Measurements from ENCODE around the gene TLCD5.

TLCD5 gene

DNA sequence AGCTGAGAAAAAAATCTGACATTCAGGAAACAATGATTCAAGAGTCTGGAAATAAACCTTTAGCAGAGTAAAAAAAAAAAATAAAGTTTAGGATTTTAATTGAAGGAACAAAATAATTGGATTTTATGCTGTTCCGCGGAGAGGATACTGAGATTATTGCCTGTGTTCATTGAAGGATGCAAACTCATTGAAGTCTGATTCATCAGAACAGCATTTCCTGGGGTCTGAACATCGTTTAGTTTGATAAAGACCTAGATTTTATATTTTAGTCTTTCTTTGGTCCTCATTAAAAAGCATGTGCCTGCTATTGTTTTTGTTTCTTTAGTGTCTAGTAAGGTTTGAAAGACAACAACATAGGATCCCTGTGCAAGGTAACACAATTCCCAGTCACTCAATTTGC, 4.5 kb downstream of the TLCD5 start:
- Mint-ChIP-seq H3K9me3 (no peaks in the 10 kb centered on the region), H3K27me3 (peaks cover 67% of the 10 kb centered on the region), H3K4me3 (no peak overlapping the region), H3K27ac (no peak overlapping the region), H3K4me1 (peaks cover 19% of the 10 kb centered on the region)
- no peak for ATAC-seq
- DNase-seq = no peak

DNA sequence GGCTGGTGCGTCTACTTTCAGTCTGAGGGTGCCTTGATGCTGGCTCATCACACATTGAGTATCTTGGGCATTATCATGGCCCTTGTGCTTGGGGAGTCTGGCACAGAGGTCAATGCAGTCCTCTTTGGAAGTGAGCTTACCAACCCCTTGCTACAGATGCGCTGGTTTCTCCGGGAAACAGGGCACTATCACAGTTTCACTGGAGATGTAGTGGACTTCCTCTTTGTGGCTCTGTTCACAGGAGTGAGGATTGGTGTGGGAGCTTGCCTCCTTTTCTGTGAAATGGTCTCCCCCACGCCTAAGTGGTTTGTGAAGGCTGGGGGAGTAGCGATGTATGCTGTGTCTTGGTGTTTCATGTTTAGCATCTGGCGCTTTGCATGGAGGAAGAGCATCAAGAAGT, 4.9 kb downstream of the TLCD5 start:
- H3K27me3 Mint-ChIP-seq = peaks cover 63% of the 10 kb centered on the region

DNA sequence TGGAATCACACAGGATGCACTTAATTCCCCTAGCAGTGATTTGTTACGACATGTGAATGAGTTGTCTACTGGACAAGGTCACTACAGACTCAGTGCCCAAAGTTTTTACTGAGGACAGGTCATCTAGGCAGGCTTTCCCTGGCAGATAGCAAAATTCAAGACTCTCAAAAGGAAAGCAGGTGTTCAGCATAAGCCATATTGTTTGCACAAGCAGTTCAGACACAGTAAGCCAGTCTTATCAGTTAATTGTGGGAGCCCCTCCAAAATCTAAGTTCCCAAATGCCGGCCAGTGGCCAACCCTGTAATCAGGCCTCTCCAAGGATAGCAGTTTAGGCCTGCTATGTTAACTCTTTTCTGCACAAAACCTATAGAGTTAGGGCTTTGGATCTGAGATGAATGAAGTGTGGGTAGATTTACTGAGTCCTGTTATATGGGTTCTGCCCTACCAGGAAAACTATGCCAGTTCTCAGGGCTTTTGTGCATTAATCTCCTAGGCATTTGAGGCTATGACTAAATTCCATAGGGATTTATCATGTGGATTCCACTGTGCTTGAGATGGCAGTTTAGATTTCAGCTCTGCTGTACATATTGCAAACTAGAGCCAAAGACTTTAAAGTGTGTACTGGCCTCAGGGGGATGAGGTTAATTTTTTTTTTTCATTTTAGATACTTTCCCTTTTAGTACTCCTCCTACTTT, 6.3 kb downstream of the TLCD5 start:
- H3K4me3 Mint-ChIP-seq = no peak overlapping the region
- no peak for ATAC-seq
- no peaks in the 10 kb centered on the region for H3K9me3 Mint-ChIP-seq
- H3K27me3 Mint-ChIP-seq = peaks cover 57% of the 10 kb centered on the region
- no peak overlapping the region for H3K27ac Mint-ChIP-seq
- no peak for DNase-seq
- peaks cover 15% of the 10 kb centered on the region for H3K4me1 Mint-ChIP-seq

More for the DNA sequence above, 4.9 kb downstream of the TLCD5 start:
- Mint-ChIP-seq H3K9me3 (no peaks in the 10 kb centered on the region), H3K27ac (no peak overlapping the region), H3K4me1 (peaks cover 21% of the 10 kb centered on the region), H3K4me3 (no peak overlapping the region)
- ATAC-seq (no peak), DNase-seq (no peak)

DNA sequence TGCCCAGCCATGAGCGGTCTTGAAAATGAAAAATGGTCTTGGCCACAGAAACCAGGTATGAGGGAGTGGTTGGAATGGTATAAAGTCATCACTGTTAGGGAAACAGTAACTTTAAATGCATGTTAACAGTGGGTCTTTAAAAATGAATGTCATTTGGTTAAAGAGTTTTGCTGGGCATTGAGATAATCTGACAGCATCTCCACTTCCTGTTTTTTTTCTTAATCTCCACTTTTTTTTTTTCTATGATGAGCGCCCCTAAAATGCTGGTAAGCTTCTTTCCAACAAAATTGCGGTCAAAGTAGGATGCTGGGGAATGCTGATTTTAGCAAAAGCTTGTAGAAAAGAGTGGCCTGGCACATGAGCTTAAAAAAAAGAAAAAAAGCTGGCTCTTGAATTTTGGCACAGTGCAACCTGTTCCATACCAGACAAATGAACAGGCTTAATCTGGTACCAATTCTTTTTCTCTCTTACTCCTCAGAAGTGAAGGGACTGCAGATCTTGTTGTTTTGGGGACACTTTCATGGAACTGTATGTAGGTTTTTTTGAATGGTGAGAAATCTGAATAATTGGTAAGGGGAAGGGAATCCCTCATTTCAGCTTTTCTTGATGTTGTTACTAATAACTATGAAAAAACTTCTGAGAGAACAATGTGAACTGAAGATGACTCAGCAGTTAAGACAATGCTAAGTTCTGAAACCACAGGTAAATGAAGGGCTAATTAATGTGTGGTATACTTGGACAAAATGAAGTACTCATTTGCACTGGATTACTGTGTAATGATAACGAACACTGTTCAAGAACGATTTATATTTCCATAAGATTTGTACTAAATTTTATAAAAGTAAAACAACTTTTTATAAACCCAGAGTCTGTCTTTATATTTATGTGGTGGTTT, 8.0 kb downstream of the TLCD5 start:
- H3K27me3 Mint-ChIP-seq = peaks cover 59% of the 10 kb centered on the region

DNA sequence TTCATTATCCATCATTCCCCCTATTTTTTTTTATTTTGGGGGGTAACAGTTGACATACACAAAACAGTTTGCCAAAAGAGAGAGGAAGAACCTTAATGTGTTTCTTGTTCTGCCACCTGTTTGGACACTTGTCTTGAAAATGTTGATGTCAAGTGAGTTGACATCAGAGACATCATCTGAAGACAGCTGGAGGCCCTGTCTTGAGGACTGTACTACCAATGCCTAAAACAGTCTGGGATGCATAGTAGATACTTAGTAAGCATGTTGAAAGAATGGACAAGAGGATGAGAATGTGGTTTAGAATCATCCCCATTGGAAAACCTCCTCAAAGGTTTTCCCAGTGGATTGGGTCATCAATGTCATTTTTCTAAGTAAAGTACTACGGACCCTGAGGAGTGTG, 8.7 kb downstream of the TLCD5 start:
- Mint-ChIP-seq H3K27me3 (peaks cover 67% of the 10 kb centered on the region), H3K4me1 (peaks cover 18% of the 10 kb centered on the region), H3K4me3 (no peak overlapping the region), H3K9me3 (no peaks in the 10 kb centered on the region), H3K27ac (no peak overlapping the region)
- ATAC-seq (no peak), DNase-seq (no peak)

More for the DNA sequence above, 8.0 kb downstream of the TLCD5 start:
- Mint-ChIP-seq H3K9me3 (no peaks in the 10 kb centered on the region), H3K4me3 (no peak overlapping the region), H3K4me1 (peaks cover 18% of the 10 kb centered on the region), H3K27ac (no peak overlapping the region)
- ATAC-seq = no peak
- DNase-seq = no peak

DNA sequence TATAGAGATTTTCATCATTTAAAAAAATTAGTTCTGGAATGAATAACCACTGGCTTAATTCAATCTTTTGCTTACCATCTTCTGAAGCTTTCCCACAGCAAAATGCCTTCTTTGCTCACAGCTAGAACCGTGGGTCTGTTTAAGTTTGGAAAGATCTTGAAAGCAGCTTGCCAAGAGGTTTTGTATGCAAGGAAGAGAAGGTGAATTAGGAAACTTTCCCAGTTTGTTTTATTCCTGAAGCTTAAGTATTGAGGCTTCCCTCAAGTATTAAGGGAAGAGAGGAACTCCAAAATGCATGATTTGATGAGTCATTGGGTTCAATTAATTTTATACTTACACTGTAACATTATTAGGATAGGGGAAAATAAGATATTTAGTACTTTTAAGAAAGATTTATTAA, 9.2 kb downstream of the TLCD5 start:
- Mint-ChIP-seq H3K4me1 (peaks cover 18% of the 10 kb centered on the region), H3K27me3 (peaks cover 68% of the 10 kb centered on the region), H3K4me3 (no peak overlapping the region), H3K9me3 (no peaks in the 10 kb centered on the region), H3K27ac (no peak overlapping the region)
- no peak for ATAC-seq
- no peak for DNase-seq

DNA sequence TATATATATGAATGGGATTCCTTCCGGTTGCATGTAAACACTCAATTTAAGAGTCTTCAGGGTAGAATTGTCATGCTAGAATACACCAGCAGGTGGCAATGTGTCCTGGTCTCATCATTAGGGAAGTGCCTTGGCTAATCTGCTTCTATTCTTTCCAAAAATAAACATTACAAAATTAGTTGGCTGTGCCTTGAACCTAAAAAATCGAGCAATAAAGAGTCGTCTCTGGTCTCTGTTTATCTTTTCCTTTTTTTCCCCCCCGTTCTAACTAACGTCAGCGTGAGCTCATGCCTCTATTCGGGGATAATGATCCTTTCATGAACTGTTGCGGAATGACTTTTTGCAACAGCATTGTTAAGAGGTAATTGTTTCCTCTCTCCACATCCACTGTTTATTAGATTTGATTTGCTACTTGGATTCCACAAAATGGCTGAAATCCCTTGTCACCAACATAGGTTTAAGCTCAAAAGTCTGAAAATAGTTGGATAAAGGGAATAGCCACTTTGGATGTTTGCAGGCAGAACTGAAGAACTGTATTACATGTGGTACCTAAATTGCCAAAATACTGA, 9.9 kb downstream of the TLCD5 start:
- peaks cover 68% of the 10 kb centered on the region for H3K27me3 Mint-ChIP-seq
- no peaks in the 10 kb centered on the region for H3K9me3 Mint-ChIP-seq
- DNase-seq = peak; percentile 47 to 63
- peaks cover 18% of the 10 kb centered on the region for H3K4me1 Mint-ChIP-seq
- H3K27ac Mint-ChIP-seq = no peak overlapping the region
- H3K4me3 Mint-ChIP-seq = peak overlapping the region; percentile 56 to 62
- ATAC-seq = no peak

DNA sequence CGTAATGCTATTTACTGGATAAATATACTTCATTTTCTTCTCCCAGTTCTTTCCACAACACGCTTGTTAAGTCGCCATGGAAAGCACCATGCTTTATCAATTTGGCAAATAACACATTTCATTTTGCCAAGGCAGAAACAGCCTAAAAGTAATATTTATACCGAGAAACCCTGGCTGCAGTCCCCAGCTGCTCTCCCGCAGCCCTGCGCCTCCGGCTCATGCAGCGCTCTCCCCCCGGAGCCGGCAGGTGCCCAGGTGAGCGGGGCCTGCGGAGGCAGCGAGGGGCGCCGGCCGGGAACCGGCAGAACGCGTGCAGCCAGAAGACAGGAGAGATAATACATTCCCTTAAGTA, 10.4 kb downstream of the TLCD5 start:
- Mint-ChIP-seq H3K27me3 (peaks cover 68% of the 10 kb centered on the region), H3K27ac (no peak overlapping the region), H3K4me3 (peak overlapping the region; percentile 56 to 74), H3K4me1 (peaks cover 18% of the 10 kb centered on the region), H3K9me3 (no peaks in the 10 kb centered on the region)
- DNase-seq (peak in 1 of 2 donors; percentile 45), ATAC-seq (peak; percentile 56)

DNA sequence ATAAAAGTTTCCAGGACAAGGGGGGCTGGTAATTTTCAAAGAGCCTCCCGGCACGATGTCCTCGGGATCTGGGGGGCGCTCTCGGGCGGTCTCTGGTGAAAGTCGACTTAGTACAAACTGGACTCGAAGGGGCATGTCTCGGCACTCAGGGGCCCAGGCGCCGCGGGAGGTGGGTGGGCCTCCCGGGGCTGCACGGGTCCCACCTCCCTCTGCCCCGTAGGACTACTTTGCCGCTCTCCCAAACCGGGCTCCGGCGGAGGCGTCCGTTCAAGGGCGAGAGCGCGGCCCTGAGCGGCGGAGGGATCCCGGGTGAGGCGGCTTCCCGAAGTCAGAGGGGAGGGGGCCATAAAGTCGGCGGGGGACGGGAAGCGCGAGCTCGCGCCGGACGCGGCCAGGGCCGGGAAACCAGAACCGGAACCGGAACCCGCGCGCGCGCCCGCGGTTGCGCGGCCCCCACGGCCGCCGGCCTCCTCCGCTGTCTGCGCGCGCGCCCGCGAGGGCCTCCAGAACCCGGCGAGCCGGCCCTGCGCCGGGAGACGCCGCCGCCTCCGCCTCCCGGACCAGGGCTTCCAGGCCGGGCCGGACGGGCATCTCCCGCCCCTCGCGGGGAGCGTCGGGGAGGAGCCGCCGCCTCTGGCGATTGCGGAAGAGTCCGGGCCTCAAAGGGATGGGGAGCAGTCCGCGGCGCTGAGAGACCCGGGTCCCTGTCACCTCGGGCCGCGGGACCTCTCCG, 11.0 kb downstream of the TLCD5 start, which contains the start of gene ARHGEF12:
Gene ARHGEF12 (plus strand): TSS at position 506 of the 733 bp plus-strand sequence. CDS start 831 bp downstream, outside the sequence.
- ATAC-seq = peak; percentile 84
- Mint-ChIP-seq H3K9me3 (no peaks in the 10 kb centered on the region), H3K4me1 (peaks cover 18% of the 10 kb centered on the region), H3K4me3 (peak within 1 kb of the TSS; percentile 93 to 96), H3K27me3 (peaks cover 64% of the 10 kb centered on the region), H3K27ac (no peak within 1 kb of the TSS)
- DNase-seq = peak; percentile 73 to 83

DNA sequence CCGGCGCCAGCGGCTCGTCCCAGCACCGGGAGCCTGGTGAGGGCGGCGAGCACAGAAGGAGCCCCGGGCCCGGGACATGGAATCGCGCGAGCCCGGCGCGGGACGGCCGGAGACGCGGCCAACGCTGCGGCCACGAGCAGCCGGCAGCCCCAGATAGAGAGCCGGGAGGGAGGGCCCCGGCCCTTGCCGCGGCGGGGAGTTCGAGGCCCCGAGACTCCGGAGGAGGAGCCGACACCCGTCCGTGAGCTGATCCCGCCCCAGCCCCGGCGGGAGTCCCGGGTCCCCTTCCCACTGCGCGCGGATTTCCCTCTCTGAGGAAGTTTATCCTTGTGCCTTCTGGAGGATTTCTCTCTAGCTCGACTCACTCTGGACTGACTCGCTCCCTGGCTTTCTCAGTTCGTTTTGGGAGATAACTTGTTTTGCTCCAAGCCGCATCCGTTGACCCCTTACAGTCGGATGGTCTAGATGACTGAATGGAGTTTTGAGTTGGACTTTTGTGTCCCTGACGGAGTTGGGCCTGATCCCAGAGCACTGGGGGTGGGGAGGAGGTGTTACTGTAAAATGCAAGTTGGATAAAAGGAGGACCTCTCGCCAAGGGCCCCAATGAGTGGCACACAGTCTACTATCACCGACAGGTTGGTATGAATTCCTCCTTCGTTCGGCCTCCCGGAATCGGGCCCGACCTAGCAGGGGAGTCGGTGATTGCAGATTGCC, 11.7 kb downstream of the TLCD5 start:
- peak; percentile 62 for ATAC-seq
- H3K27me3 Mint-ChIP-seq = peaks cover 60% of the 10 kb centered on the region

DNA sequence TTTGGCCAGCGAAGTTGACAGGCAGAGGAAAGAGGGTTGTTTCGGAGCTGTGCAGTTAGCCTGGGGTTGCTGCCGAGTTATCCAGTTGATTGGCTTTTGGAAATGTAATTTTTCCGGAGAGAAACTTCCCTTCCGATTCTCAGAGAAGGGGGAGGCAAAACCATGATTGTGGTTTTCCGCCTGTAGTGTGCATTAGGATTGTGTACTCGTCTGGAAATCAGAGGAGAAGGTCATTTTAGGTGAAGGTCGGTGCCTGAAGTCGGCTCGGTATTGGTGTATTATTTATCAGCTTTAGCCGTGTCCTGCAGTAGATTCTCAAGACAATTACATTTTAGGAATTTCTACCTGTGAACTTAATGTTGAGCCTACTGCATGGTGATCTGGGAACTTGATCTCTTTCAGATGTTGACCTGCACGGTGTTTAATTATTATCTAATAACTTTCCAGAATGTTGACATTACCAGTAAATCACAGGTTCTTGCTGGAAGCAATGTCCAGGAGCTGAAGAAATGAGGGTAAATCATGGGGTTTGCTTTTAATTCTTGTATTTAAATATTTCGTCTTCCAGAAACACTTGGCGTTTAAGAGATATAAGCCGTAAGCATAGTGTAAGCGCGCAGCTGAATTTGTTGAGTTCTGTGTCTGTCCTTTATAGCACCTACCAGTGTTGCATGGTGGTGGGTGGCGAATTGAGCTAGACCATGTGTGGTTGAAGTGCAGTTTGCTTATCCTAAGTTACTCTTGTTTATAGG, 12.4 kb downstream of the TLCD5 start:
- Mint-ChIP-seq H3K4me1 (peaks cover 18% of the 10 kb centered on the region), H3K9me3 (no peaks in the 10 kb centered on the region)
- DNase-seq = no peak

More for the DNA sequence above, 11.7 kb downstream of the TLCD5 start:
- Mint-ChIP-seq H3K27ac (no peak overlapping the region), H3K4me3 (peak overlapping the region; percentile 93 to 96), H3K4me1 (peaks cover 18% of the 10 kb centered on the region), H3K9me3 (no peaks in the 10 kb centered on the region)
- DNase-seq = peak; percentile 16 to 20

DNA sequence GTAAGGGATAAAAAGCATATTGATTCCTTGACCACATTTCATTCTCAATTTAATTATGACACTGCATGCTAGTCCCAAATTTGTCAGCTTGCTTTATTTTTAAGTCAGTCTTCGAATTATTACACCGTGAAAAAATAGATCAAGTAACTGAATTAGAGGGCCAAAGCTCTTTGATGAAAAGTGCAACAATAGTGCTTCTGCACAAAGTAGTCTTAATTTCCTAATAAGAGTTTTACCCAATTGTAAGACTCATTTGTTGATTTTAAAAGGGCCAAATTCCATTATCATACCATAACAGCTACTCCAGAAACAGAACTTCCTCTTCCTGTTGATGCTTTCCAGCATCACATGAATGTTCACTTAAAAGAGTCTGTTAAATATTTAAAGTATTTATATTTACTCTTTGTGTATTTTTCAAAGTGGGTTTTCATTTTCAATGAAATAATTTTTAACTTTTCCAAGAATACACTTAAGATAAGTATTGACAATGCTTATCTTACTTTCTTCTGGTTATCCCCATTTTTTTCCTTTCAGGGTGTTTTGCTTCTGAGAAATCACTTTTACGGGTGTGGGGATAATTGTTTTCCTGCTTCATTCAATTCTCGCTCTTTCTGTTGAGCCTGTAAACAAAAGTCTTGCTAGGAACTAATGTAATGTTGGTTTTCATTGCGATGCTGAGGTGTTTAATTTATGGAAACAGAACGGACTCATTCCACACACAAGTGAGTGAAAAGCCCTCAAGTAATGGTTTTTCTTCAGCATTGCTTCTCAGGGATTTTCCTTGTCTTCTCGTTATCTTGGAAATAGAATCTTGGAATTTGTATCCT, 13.2 kb downstream of the TLCD5 start:
- ATAC-seq (no peak), DNase-seq (no peak)
- no peaks in the 10 kb centered on the region for H3K9me3 Mint-ChIP-seq
- peak overlapping the region; percentile 93 to 96 for H3K4me3 Mint-ChIP-seq
- peaks cover 18% of the 10 kb centered on the region for H3K4me1 Mint-ChIP-seq
- H3K27me3 Mint-ChIP-seq = peaks cover 58% of the 10 kb centered on the region
- H3K27ac Mint-ChIP-seq = no peak overlapping the region

More for the DNA sequence above, 12.4 kb downstream of the TLCD5 start:
- ATAC-seq = no peak
- Mint-ChIP-seq H3K27me3 (peaks cover 64% of the 10 kb centered on the region), H3K27ac (peak overlapping the region in 1 of 2 donors; percentile 43), H3K4me3 (peak overlapping the region; percentile 93 to 96)

DNA sequence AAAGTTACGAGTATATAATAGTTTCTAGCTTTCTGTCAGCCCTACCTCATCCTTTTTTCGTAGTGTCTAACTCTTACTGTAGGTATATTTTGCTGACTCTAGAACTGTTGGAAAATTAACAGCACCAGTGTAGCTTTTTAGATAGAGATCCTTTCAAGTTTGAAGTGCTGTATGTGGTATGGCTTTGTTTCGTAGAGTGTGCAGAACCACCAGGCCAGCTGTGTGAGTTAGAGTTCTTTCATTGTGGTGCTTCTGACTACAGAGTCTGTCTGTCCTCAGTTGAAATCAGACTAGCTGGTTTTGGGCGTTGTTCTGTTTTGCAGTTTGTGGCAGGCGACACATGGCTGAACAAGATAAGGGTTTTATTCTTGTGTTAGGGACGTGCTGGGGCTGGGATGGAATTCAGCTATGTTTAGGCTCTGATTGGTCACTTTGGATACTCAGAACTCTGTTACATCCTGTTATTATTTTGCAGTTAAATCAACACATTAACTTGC, 14.3 kb downstream of the TLCD5 start:
- no peak overlapping the region for H3K27ac Mint-ChIP-seq
- no peaks in the 10 kb centered on the region for H3K9me3 Mint-ChIP-seq
- no peak overlapping the region for H3K4me3 Mint-ChIP-seq
- peaks cover 54% of the 10 kb centered on the region for H3K27me3 Mint-ChIP-seq
- peaks cover 23% of the 10 kb centered on the region for H3K4me1 Mint-ChIP-seq
- ATAC-seq (no peak), DNase-seq (no peak)
